Gastroesophageal sphincter (tissue), 4 donors: ENCODE data around the gene ID2. TPM values are rescaled to one million over a fixed set of nuclear protein-coding genes. Genes with fewer than 3 reads are reported as not detected.
A peak's percentile ranks its signal among the peaks of the same experiment; 100 is the strongest.

Experiments
- ATAC-seq: fragments of 150-250 bp; one replicate; pipeline ENCODE4 v1.9.1; 2016; ENCODE audit warnings: mild to moderate bottlenecking, moderate library complexity
- H3K27ac ChIP-seq, 4 donors: fragments of 200-600 bp; sonication (generic) in 3 of 4; 1 replicate in 3 of 4; 2 replicates in 1 of 4; pipeline ENCODE4 v1.5.1; 2016 to 2019
- H3K27me3 ChIP-seq: fragments of 200-600 bp; sonication (generic); one replicate; pipeline ENCODE4 v1.5.1; 2019
- H3K36me3 ChIP-seq, 2 donors: fragments of 200-600 bp; sonication (generic); one replicate each; pipeline ENCODE4 v1.5.1; 2019; ENCODE audit warnings: control low read depth in 1 of 2
- H3K4me1 ChIP-seq, 3 donors: fragments of 200-600 bp; sonication (generic); 1 replicate in 2 of 3; 2 replicates in 1 of 3; pipeline ENCODE4 v1.5.1; 2016 to 2019; ENCODE audit warnings: control low read depth in 2 of 3
- H3K4me3 ChIP-seq, 2 donors: fragments of 200-600 bp; sonication (generic); one replicate each; pipeline ENCODE4 v1.5.1; 2019; ENCODE audit warnings: mild to moderate bottlenecking in 1 of 2, moderate library complexity in 1 of 2
- H3K9me3 ChIP-seq, 3 donors: fragments of 200-600 bp; sonication (generic); one replicate each; pipeline ENCODE4 v1.5.1; 2017 to 2019; ENCODE audit warnings: control low read depth in 2 of 3
- EP300 ChIP-seq: sonication (generic); formaldehyde crosslinking; IDR thresholded peaks from one replicate; pipeline ENCODE4 v1.6.1; 2017; ENCODE audit warnings: antibody characterized with exemption, mild to moderate bottlenecking
- POLR2A ChIP-seq, 2 donors: fragments of 450-650 bp; IDR thresholded peaks; one replicate each; pipeline ENCODE4 v1.6.1; 2017; ENCODE audit warnings: antibody characterized with exemption in 2 of 2, mild to moderate bottlenecking in 2 of 2, moderate library complexity in 1 of 2
- POLR2AphosphoS5 ChIP-seq: sonication (generic); formaldehyde crosslinking; IDR thresholded peaks from one replicate; pipeline ENCODE4 v1.6.1; 2017; ENCODE audit warnings: antibody characterized with exemption
- WGBS, 2 donors: methylation state at CpG; one replicate each; pipeline ENCODE4 v1.1.5; 2018; ENCODE audit warnings: low coverage in 1 of 2; 5-methylcytosine and 5-hydroxymethylcytosine counted together
- total RNA-seq, 4 donors: library from RNA; depleted of rRNA; stranded (reverse); fragments of >200 nt; gene quantifications; one replicate each; pipeline ENCODE4 v1.1.0, GENCODE V29; 2016
- TF ChIP-seq, protein P1 (sequence below), 4 experiments: fragments of 200-600 bp in 2 of 4; fragments of 450-650 bp in 2 of 4; sonication (generic) in 1 of 4; IDR thresholded peaks; one replicate each; pipeline ENCODE4 v1.5.1; 2017 to 2019; ENCODE audit warnings: antibody characterized with exemption in 4 of 4, mild to moderate bottlenecking in 2 of 4, moderate library complexity in 2 of 4

ID2 gene
- total RNA-seq, 4 donors from 2014 or later = 142 to 384 (median 169) TPM

DNA sequence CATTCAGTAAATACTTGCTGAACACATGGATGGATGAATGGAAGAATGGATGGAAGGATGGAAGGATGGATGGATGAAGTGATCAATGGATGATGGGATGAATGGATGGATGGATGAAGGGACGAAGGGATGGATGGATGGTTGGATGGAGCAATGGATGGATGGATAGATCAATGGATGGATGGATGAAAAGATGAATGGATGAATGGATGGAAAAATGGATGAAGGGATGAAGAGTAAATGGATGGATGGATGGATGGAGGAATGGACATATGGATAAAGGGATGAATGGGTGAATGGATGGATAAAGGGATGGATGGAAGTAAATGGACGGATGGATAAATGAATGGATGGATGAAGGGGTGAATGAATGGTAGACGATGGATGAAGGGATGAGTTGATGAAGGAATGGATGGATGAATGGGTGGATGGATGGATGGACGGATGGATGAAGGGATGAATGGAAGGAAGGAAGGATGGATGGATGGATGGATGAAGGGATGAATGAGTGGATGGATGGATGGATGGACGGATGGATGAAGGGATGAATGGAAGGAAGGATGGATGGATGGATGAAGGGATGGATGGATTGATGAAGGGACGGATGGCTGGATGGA lies 13.9 kb upstream of the ID2 start:
- Histone ChIP-seq H3K36me3 (no peaks in the 10 kb centered on the region), H3K9me3 (no peaks in the 10 kb centered on the region), H3K27ac (no peak overlapping the region), H3K4me1 (peaks cover 0 to 10% (median 0%) of the 10 kb centered on the region in 3 donors), H3K27me3 (no peaks in the 10 kb centered on the region), H3K4me3 (no peak overlapping the region)
- TF ChIP-seq, protein P1, sequence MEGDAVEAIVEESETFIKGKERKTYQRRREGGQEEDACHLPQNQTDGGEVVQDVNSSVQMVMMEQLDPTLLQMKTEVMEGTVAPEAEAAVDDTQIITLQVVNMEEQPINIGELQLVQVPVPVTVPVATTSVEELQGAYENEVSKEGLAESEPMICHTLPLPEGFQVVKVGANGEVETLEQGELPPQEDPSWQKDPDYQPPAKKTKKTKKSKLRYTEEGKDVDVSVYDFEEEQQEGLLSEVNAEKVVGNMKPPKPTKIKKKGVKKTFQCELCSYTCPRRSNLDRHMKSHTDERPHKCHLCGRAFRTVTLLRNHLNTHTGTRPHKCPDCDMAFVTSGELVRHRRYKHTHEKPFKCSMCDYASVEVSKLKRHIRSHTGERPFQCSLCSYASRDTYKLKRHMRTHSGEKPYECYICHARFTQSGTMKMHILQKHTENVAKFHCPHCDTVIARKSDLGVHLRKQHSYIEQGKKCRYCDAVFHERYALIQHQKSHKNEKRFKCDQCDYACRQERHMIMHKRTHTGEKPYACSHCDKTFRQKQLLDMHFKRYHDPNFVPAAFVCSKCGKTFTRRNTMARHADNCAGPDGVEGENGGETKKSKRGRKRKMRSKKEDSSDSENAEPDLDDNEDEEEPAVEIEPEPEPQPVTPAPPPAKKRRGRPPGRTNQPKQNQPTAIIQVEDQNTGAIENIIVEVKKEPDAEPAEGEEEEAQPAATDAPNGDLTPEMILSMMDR (IDR thresholded peaks at IDR 0.05) = no peak
- TF ChIP-seq POLR2AphosphoS5 (no peak), POLR2A (IDR thresholded peaks at IDR 0.05) (no peak), EP300 (no peak)
- 88% methylated on average over 6 of the region's 6 CpGs for WGBS, 2 donors
- ATAC-seq = no peak

DNA sequence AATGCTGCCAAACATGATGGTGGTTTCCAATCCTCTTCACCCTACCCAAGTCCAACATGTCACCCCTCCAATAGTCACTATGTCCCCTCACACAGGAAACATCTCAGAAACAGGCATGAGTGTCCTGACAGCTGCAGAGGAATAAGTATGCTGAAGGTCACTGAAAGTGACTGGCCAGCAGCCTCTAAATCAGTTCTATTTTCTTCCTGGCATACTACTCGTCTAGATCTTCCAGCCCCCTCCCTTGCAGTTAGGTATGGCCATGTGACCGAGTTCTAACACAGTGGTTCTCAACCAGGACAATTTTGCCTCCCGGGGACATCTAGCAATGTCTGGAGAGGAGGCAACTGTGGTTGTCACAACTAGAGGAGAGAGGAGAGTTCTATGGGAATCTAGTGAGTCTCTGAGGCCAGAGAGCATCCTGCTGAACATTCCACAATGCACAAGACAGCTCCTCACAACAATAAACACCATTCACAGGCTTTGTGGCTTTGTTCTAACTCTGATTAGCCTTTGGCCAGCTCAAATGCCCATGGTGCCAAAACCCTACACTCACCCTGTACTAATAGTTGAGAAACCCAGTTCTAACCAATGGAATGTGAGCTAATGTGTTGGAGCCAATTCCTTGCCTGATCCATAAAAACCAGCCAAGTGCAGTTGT lies 12.6 kb upstream of the ID2 start:
- TF ChIP-seq EP300 = no peak
- TF ChIP-seq POLR2AphosphoS5 = no peak
- TF ChIP-seq POLR2A (IDR thresholded peaks at IDR 0.05) = no peak
- TF ChIP-seq, protein P1 (IDR thresholded peaks at IDR 0.05) = no peak
- Histone ChIP-seq H3K27ac (no peak overlapping the region), H3K36me3 (no peaks in the 10 kb centered on the region), H3K27me3 (no peaks in the 10 kb centered on the region), H3K9me3 (peaks cover 0 to 3% (median 0%) of the 10 kb centered on the region in 3 donors), H3K4me1 (peaks cover 0 to 9% (median 0%) of the 10 kb centered on the region in 3 donors), H3K4me3 (no peak overlapping the region)
- peak; percentile 77 for ATAC-seq
- WGBS, 2 donors = 0 to 36% methylated on average over 1 to 2 of the region's 3 CpGs

DNA sequence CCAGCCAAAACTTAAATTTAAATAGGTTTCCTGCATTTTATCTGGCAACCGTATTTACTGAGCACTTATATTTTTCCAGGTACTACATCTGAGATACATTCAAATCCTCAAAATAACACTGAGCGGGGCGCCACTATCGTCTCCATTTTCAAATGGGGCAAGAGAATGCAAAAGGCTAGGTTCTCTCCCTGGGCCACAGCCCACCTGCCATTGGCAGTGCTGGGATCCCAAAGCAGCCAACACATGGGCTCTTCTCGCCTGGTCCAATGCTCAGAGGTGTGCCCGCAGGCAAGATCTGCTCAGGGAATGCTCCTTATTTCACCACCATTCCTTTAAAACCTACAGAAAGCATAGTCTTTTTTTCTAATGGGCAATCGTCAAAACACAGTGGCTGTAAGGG lies 11.3 kb upstream of the ID2 start:
- peaks cover 0 to 13% (median 0%) of the 10 kb centered on the region in 3 donors for H3K9me3 ChIP-seq
- no peak overlapping the region for H3K4me3 ChIP-seq
- 84 to 93% methylated on average over 3 to 7 of the region's 7 CpGs for WGBS, 2 donors
- H3K27ac ChIP-seq = no peak overlapping the region
- H3K4me1 ChIP-seq = peaks cover 0 to 17% (median 0%) of the 10 kb centered on the region in 3 donors
- no peaks in the 10 kb centered on the region for H3K27me3 ChIP-seq
- TF ChIP-seq POLR2AphosphoS5 = no peak
- TF ChIP-seq POLR2A (IDR thresholded peaks at IDR 0.05) = no peak
- TF ChIP-seq, protein P1 (IDR thresholded peaks at IDR 0.05) = no peak
- no peak for TF ChIP-seq EP300
- ATAC-seq = no peak
- no peaks in the 10 kb centered on the region for H3K36me3 ChIP-seq

DNA sequence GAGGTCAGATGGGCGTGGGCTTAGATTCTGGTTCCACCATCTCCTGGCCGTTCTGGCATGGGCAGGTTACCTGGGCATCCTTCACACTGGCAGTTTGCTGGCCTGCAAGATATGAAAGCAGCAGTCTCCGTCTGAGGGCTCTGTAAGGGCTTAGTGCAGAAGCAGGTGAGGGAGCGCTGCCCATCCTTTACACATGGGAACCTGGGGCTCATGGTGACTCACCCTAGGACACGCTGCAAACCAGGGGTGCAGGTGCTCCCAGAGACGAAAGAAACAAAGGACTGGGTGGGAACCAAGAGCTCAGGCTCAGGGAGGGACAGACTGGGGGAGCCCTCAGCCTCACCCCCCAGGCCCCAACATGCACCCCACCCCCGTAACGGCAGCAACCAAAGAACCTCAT lies 10.7 kb upstream of the ID2 start:
- WGBS, 2 donors = 83 to 100% methylated on average over 1 to 5 of the region's 8 CpGs
- H3K4me3 ChIP-seq = no peak overlapping the region
- H3K9me3 ChIP-seq = peaks cover 0 to 13% (median 0%) of the 10 kb centered on the region in 3 donors
- H3K27me3 ChIP-seq = no peaks in the 10 kb centered on the region
- no peak overlapping the region for H3K27ac ChIP-seq
- TF ChIP-seq EP300 = no peak
- no peak for TF ChIP-seq POLR2AphosphoS5
- TF ChIP-seq, protein P1 (IDR thresholded peaks at IDR 0.05) = no peak
- no peak for TF ChIP-seq POLR2A (IDR thresholded peaks at IDR 0.05)
- H3K4me1 ChIP-seq = peaks cover 0 to 23% (median 5%) of the 10 kb centered on the region in 3 donors
- no peaks in the 10 kb centered on the region for H3K36me3 ChIP-seq
- no peak for ATAC-seq

DNA sequence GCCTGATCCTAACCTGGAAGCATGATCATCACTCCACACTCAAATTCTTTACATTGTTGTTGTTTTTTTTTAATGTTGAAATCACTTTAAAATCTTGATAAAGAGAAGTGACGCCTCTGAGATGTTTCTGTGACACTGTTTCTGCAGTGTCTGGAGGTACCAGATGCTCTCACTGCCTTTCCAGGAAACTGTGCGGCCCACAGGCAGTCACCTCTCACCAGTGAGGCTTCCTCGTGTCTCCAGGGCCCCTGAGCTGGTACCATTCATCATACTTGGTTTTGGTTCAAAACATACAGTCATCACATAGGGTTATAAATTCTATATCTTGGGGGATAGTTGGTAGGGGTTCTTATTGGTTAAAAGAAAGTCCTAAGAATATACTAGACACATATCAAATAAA lies 10.1 kb upstream of the ID2 start:
- TF ChIP-seq, protein P1 (IDR thresholded peaks at IDR 0.05) = no peak
- TF ChIP-seq EP300 (no peak), POLR2A (IDR thresholded peaks at IDR 0.05) (no peak), POLR2AphosphoS5 (no peak)
- Histone ChIP-seq H3K27ac (no peak overlapping the region), H3K27me3 (no peaks in the 10 kb centered on the region), H3K36me3 (no peaks in the 10 kb centered on the region), H3K9me3 (peaks cover 0 to 13% (median 0%) of the 10 kb centered on the region in 3 donors), H3K4me3 (no peak overlapping the region), H3K4me1 (peaks cover 0 to 28% (median 7%) of the 10 kb centered on the region in 3 donors)
- no peak for ATAC-seq
- WGBS, 2 donors = 90 to 100% methylated on average over 2 to 3 of the region's 3 CpGs
